IMR-90 (cell line): ENCODE data around the gene OR1M1. TPM values are rescaled to one million over a fixed set of nuclear protein-coding genes. Genes with fewer than 3 reads are reported as not detected.

Experiments used
- microRNA-seq, 2 experiments: library from miRNA; stranded (forward) in 1 of 2; unstranded in 1 of 2; fragments of 10-50 nt in 1 of 2; fragments of <30 nt in 1 of 2; gene quantifications in 1 of 2; microRNA quantifications in 1 of 2; one replicate each; pipeline versions ENCODE3 to v1.1.0; 2013 to 2020; ENCODE audit not compliant: insufficient read depth in 1 of 2, insufficient read length in 1 of 2, unreplicated experiment in 1 of 2
- polyA plus RNA-seq, 3 experiments: library from polyadenylated mRNA; depleted of rRNA; stranded (reverse); fragments of >200 nt; gene quantifications; 2 replicates each; pipeline ENCODE4 v1.2.3, GENCODE V29; 2012; ENCODE audit warnings: low replicate concordance in 1 of 3
- small RNA-seq, 5 experiments: library from RNA; depleted of rRNA; stranded (forward); fragments of <200 nt; gene quantifications; one replicate each; pipeline ENCODE3, GENCODE V24; 2012
- total RNA-seq: library from RNA; depleted of rRNA; stranded (reverse); fragments of >200 nt; gene quantifications from 2 replicates; pipeline ENCODE4 v1.2.3, GENCODE V29; 2012; rRNA removed

The OR1M1 gene
- total and polyA plus RNA-seq, 2 of the 4 experiments (the other 2 are of a cell fraction), result not detected

Small RNA genes lying within 50 kb of the gene (microRNA-seq; reads per million reads assigned to microRNA genes)
- gene OR1M4P (ENCODE audit: insufficient read depth, insufficient read length), result not detected

Small RNA genes lying within 50 kb of the gene (small RNA-seq; reads per million reads assigned to genes)
- gene OR1M4P, result 0 reads per million in 5 experiments

Other genes starting within 250 kb of the OR1M1 start
- not detected in 2 replicates for gene MUC16, start 76.7 kb upstream of the OR1M1 start, total RNA-seq
- not detected in 2 replicates for gene MUC16, start 76.7 kb upstream of the OR1M1 start, polyA plus RNA-seq (2012; rRNA removed)
- not detected in 2 replicates for gene OR7G2, start 20.4 kb downstream of the OR1M1 start, total RNA-seq
- not detected in 2 replicates for gene OR7G2, start 20.4 kb downstream of the OR1M1 start, polyA plus RNA-seq (2012; rRNA removed)
- not detected in 2 replicates for gene OR7G1, start 28.7 kb downstream of the OR1M1 start, total RNA-seq
- not detected in 2 replicates for gene OR7G1, start 28.7 kb downstream of the OR1M1 start, polyA plus RNA-seq (2012; rRNA removed)
- not detected in 2 replicates for gene OR7G3, start 39.9 kb downstream of the OR1M1 start, total RNA-seq
- not detected in 2 replicates for gene OR7G3, start 39.9 kb downstream of the OR1M1 start, polyA plus RNA-seq (2012; rRNA removed)
- gene ZNF317, start 53.3 kb downstream of the OR1M1 start, total RNA-seq, result 16.4 and 17.6 TPM in 2 replicates
- gene ZNF317, start 53.3 kb downstream of the OR1M1 start, polyA plus RNA-seq (2012; rRNA removed), result 12.3 and 13.0 TPM in 2 replicates
- not detected in 2 replicates for gene OR7D2, start 91.9 kb downstream of the OR1M1 start, total RNA-seq
- gene OR7D2, start 91.9 kb downstream of the OR1M1 start, polyA plus RNA-seq (2012; rRNA removed), result not detected in 2 replicates
- not detected in 2 replicates for gene OR7D4, start 132.5 kb downstream of the OR1M1 start, total RNA-seq
- not detected in 2 replicates for gene OR7D4, start 132.5 kb downstream of the OR1M1 start, polyA plus RNA-seq (2012; rRNA removed)
- gene OR7E24, start 163.9 kb downstream of the OR1M1 start, total RNA-seq, result not detected in 2 replicates
- gene OR7E24, start 163.9 kb downstream of the OR1M1 start, polyA plus RNA-seq (2012; rRNA removed), result not detected in 2 replicates
- gene ZNF699, start 222.8 kb downstream of the OR1M1 start, total RNA-seq, result 7.2 and 7.3 TPM in 2 replicates
- gene ZNF699, start 222.8 kb downstream of the OR1M1 start, polyA plus RNA-seq (2012; rRNA removed), result 1.3 and 1.5 TPM in 2 replicates
- gene ZNF559, start 237.1 kb downstream of the OR1M1 start, total RNA-seq, result 8.8 and 9.4 TPM in 2 replicates
- 6.8 and 9.9 TPM in 2 replicates for gene ZNF559, start 237.1 kb downstream of the OR1M1 start, polyA plus RNA-seq (2012; rRNA removed)